MM.1S (cell line): ENCODE results near the gene CLPTM1L.

Experiments used
- CTCF ChIP-seq: fragments of 300-600 bp; sonication (generic); IDR thresholded peaks from 2 replicates; pipeline ENCODE4 v1.5.1; 2016; ENCODE audit warnings: antibody characterized with exemption, low read length, mixed read lengths
- EZH2 ChIP-seq: fragments of 300-600 bp; sonication (generic); optimal IDR thresholded peaks from 2 replicates; pipeline ENCODE3; 2017; ENCODE audit warnings: low read depth, mild to moderate bottlenecking, antibody characterized with exemption, low read length, mixed read lengths

- TF ChIP-seq CTCF (no peak), EZH2 (no peak)
Measured at GRCh38 chr5:1392801-1393565, 48.1 kb upstream of the CLPTM1L start.
